ENCODE measurements around the gene SEZ6. TPM values are rescaled to one million over a fixed set of nuclear protein-coding genes. Genes with fewer than 3 reads are reported as not detected.

The SEZ6 gene
- total RNA-seq, 1 experiment from 2014 or later, result not detected

DNA sequence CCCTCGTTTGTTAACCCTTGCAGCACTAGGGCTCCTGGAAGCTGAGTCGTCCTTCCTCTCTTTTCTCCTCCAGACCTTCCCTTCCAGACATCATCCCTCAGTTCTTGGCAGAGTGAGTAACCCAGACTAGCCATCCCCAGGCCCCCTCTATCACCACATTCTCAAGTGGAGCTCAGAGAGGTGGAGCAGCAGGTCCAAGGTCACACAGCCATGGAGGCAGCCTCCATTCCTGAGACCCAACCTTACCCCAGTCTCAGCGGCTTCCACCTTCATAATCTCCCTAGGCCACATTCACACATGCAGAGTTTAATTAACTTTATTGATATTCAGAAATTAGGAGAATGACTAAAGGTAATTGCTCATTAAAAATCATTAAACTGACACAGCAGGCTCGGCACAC, 3.0 kb downstream of the SEZ6 start:
- DNase-seq (ENCODE audit: low read depth), result no peak

- no peak for DNase-seq (ENCODE audit: low read depth)
These were observed 4.9 kb downstream of the SEZ6 start for GRCh38 chr17:29000973-29001372.

GRCh38 chr17:28999206-28999605, 6.6 kb downstream of the SEZ6 start:
- DNase-seq (ENCODE audit: low read depth), result no peak

DNA sequence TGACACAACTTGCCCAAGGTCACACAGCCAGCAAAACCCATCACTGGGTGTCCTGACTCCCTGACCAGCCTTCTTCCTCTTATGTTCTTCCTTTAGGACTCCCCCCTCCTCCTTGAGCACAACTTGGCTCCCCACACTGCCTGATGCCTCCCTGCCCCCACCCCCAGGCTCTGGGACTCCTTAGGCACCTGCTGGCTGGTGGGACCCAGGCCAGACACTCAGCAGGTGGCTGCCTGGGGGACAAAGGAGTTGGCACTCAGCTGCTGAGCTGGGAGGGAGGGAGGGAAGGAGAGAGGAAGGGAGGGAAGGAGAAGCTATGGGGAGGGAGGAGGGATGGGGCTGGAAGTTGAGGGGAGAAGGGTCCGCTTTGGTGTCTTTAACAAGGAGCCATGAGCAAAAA, 8.0 kb downstream of the SEZ6 start:
- no peak for DNase-seq (ENCODE audit: low read depth)

GRCh38 chr17:28996554-28997096, 9.2 kb downstream of the SEZ6 start:
- DNase-seq (ENCODE audit: low read depth), result no peak

DNA sequence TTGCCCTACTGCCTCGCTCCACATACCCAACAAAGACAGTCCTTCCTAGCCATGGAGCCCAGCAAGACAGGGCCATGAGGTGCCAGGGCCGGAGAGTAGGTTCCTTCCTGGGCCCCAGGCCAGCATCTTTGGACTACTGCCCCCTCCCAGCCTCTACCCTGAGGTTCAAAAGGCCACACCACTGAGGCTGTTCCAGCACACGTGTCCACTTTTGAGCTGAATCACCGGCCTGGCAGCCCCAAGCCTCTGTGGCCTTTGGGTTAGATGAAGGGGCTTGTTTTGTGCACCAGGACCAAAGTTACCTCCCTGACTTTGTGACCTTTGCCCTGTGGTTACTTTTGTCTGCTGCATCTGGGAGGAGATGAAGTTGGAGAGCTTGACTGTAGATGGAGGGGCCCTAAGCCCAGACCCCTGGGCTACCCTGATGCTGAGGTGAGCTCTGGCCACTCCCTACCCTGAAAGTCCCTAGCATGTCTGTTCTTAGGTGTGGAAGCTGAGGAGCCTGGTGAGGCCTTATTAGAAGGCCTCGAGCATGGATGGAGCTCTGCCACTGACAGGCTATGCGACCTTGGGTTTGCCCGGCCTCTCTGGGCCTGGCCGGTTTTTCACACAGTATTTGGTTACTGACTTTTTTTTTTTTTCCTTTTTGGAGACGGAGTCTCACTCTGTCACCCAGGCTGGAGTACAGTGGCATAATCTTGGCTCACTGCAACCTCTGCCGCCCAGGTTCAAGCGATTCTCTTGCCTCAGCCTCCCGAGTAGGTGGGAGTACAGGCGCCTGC, 12.0 kb downstream of the SEZ6 start:
- DNase-seq (ENCODE audit: low read depth), result no peak

- peak; percentile 46 for DNase-seq (ENCODE audit: low read depth)
These were observed 12.9 kb downstream of the SEZ6 start for GRCh38 chr17:28992625-28993600.

- no peak for DNase-seq (ENCODE audit: low read depth)
These were observed 13.6 kb downstream of the SEZ6 start for GRCh38 chr17:28992185-28992584.

- no peak for DNase-seq (ENCODE audit: low read depth)
These were observed 14.1 kb downstream of the SEZ6 start for GRCh38 chr17:28991779-28992178.

DNA sequence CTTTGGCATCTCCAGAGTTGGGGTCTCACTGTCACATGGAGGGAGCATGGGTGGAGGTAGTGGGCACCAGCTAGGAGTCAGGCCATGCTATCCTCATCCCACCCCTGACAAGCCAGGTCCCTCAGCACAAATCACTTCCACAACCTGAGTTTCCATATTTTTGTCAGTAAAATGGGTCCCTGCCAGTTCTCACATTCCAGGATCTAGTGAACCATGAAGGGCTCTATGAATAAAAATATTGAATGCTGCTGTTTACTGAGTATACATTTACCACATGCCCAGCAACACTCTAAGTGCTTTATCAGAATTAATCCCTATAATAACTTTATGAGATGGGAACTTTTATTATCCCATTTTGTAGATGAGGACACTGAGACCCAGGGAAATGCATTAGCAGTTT, 16.8 kb downstream of the SEZ6 start:
- DNase-seq (ENCODE audit: low read depth), result no peak

DNA sequence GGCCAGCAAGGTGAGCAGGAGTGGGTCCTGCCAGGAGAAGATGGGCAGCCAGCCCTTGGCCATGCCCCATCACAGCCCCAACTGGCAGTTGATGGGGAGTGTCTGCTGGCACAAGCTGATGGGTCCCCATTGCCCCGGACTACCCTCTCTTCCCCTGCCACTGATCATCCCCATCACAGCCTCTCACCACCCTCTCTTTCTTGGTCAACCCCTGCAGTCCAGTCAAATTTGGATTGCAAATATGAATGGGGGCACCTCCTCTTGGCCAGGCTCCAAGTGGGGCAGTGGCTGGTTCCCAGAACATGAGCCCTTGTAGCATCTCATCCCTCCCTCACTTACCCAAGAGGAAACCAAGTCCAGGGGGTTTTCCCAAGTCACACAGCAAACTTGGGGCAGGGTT, 17.4 kb downstream of the SEZ6 start:
- no peak for DNase-seq (ENCODE audit: low read depth)

- no peak for DNase-seq (ENCODE audit: low read depth)
These were observed 18.8 kb downstream of the SEZ6 start for GRCh38 chr17:28986714-28987655.

DNA sequence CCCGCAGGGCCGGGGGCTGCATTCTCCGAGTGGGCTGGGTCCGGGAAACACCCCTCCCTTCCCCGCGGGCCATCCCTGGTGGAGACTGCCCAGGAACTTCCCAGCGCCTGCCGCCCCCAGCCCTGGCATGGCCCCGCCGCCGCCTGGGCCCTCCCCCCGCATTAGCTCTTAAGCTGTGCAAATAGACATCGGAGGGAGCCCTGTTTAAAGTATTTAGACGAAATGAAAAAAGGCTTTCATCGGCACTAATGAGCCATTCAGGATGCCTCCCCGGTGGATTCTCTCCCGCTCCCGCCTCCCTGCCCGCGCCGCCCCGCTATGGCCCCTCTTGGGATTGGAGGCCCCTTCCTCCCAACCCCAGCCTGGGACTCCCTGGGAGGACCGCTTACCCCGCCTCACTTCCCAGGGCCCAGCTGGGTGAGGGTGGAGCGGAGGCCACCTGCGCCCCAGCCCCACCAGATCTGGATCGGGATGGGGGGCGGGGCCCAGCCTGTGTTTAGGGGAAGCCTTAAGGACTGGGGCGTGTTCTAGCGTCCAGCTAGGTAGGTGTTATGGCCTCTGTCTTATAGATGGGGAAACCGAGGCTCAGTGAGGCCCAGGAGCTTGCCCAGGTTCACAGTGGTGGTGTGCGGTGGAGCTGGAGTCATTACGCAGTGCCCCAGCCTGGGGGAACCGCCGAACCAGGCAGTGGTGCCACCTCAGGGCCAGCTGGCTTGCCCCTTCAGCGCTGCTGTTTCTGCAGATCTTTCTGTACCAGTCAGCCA, 19.7 kb downstream of the SEZ6 start:
- DNase-seq (ENCODE audit: low read depth), result no peak

DNA sequence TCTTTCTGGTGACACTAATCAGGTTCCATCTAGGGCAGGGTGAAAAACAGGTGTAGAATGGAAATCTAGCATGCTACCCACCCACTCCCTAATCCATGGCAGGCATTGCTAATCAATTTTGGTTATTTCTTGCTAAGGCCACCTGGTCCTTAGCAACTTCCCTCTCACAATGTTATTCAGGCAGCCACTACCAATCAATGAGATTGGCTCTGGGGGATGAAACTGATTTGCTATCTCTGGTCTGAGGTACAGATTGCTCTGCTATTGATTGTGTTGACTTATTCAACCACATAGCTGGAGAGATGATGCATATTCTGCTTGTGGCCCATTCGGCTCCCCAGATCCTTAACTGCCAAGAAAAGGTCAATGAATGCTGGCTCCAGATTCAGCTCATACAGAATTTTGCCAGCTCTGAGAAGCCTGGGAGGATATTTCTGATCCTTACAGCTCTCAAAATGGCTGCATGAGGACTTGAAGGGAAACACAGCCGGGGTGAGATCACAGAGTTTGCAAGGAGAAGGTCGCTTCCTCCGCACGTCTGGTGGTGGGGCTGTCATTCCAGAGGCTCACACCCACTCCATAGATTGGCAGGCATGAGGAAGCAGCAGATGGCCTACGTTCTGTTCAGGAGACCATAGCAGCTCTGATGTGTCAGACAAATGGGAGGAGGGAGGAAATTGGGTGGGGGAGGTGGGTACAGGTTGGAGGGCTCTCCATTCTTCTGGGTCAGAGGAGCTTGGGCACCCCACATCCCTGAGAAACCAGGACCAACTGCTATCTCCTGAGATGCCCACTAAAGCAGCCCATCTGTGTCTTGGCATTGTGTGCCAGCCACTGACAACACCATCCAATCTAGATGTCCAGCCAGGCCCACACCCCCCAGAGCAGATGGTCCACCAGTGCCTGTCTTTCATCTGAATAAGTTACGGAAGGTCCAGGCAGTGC, 22.3 kb downstream of the SEZ6 start:
- DNase-seq (ENCODE audit: low read depth), result no peak

DNA sequence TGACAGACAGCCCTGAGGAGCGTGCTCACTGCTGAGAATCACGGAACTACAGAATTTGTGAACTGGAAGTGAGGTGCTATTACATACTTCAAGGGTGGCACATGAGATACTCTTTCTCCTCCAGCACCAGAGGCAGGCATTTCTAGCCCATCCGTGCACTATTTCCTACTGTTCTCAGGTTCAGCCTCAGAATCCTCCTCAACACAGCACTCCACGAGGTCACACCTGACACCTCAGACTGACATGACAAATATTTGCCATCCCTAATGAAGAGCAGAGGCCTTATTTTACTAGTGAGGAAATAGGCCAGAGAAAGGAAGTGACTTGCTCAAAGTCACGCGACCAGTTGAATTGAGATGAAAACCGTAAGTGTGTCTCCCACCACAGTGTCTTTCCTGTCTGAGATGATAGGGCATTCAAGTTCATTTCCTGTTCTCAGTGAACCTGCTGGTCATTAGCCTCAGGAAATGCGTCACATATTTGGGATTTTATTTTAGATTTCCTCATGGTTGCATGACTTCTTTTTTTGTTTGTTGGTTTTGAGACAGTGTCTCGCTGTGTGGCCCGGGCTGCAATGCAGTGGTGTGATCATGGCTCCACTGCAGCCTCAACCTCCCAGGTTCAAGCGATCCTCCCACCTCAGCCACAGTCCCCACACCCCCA, 23.6 kb downstream of the SEZ6 start:
- peak; percentile 57 for DNase-seq (ENCODE audit: low read depth)

- no peak for DNase-seq (ENCODE audit: low read depth)
These were observed 27.4 kb downstream of the SEZ6 start for GRCh38 chr17:28978356-28978964.

GRCh38 chr17:28977659-28978355, 28.0 kb downstream of the SEZ6 start:
- DNase-seq (ENCODE audit: low read depth), result no peak

DNA sequence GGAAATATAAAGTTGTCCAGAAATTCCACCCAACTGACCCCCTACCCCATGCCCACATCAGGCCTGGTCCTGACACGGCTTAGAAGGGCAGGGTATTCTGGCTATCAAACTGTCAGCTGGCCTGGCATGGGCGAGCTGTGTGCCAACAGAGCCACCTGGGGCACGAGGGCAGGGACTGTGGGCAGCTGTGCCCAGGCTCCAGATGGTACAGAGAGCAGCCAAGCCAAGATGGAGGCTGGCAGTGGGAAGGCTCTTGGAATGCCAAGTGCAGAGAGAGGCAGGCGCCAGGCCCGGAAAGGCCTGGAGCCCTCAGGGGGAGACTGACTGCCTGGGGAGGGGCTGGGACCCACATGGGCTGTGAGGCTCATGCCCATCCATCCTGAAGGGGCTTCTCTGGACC, 30.2 kb downstream of the SEZ6 start:
- no peak for DNase-seq (ENCODE audit: low read depth)
